OCI-LY1 (cell line): ENCODE measurements around the gene JAKMIP1.

Experiments used
- H2AFZ ChIP-seq: fragments of 200-600 bp; sonication (generic), shearing (Covaris generic); 2 replicates; pipeline ENCODE4 v1.6.0; 2014; ENCODE audit warnings: antibody characterized with exemption, mild to moderate bottlenecking, low read length
- H3F3A ChIP-seq: fragments of 200-600 bp; sonication (generic), shearing (Covaris generic); 2 replicates; pipeline ENCODE4 v1.6.0; 2014; ENCODE audit warnings: mild to moderate bottlenecking, antibody characterized with exemption, low read length, moderate library complexity; ENCODE audit not compliant: insufficient read depth
- H3K27ac ChIP-seq: fragments of 200-600 bp; sonication (generic); 2 replicates; pipeline ENCODE4 v1.5.1; 2014; ENCODE audit warnings: low read length, mixed run types, mild to moderate bottlenecking, low read depth; ENCODE audit not compliant: poor library complexity, severe bottlenecking
- H3K27me3 ChIP-seq: fragments of 200-600 bp; sonication (generic); 2 replicates; pipeline ENCODE4 v1.6.0; 2014; ENCODE audit warnings: antibody characterized with exemption, mild to moderate bottlenecking, low read length, moderate library complexity; ENCODE audit not compliant: insufficient read depth
- H3K36me3 ChIP-seq: fragments of 200-600 bp; sonication (generic); 2 replicates; pipeline ENCODE4 v1.6.1; 2014; ENCODE audit warnings: mild to moderate bottlenecking, antibody characterized with exemption, low read length, moderate library complexity, mixed read lengths; ENCODE audit not compliant: insufficient read depth
- H3K4me1 ChIP-seq: fragments of 200-600 bp; sonication (generic); 2 replicates; pipeline ENCODE4 v1.5.1; 2014; ENCODE audit warnings: mild to moderate bottlenecking, low read length, moderate library complexity; ENCODE audit not compliant: insufficient read depth, severe bottlenecking
- H3K4me2 ChIP-seq: fragments of 200-600 bp; sonication (generic), shearing (Covaris generic); 2 replicates; pipeline ENCODE4 v1.6.1; 2014; ENCODE audit warnings: low read length
- H3K4me3 ChIP-seq: fragments of 200-600 bp; sonication (generic); 2 replicates; pipeline ENCODE4 v1.5.1; 2014; ENCODE audit warnings: low read length, low read depth, mild to moderate bottlenecking, mixed read lengths; ENCODE audit not compliant: poor library complexity, severe bottlenecking
- H3K79me2 ChIP-seq: fragments of 200-600 bp; shearing (Covaris generic); 2 replicates; pipeline ENCODE4 v1.6.1; 2016; ENCODE audit warnings: mixed run types, low read length, mixed read lengths; ENCODE audit not compliant: insufficient read depth
- H3K9ac ChIP-seq: fragments of 200-600 bp; sonication (generic), shearing (Covaris generic); 2 replicates; pipeline ENCODE4 v1.6.1; 2014; ENCODE audit warnings: mild to moderate bottlenecking, low read length, mixed read lengths
- H3K9me2 ChIP-seq: fragments of 200-600 bp; sonication (generic), shearing (Covaris generic); 2 replicates; pipeline ENCODE4 v1.6.1; 2014; ENCODE audit warnings: low read depth, mild to moderate bottlenecking, low read length, mixed read lengths
- H3K9me3 ChIP-seq: fragments of 200-600 bp; shearing (Covaris generic); 2 replicates; pipeline ENCODE4 v1.6.1; 2014; ENCODE audit warnings: low read length, mixed read lengths
- H4K20me1 ChIP-seq: fragments of 200-600 bp; sonication (generic), shearing (Covaris generic); 2 replicates; pipeline ENCODE4 v1.6.0; 2016; ENCODE audit warnings: mild to moderate bottlenecking, low read length; ENCODE audit not compliant: insufficient read depth
- CTCF ChIP-seq: fragments of 200-600 bp; sonication (generic), shearing (Covaris generic); IDR thresholded peaks from 2 replicates; pipeline ENCODE4 v1.5.1; 2017; ENCODE audit warnings: mild to moderate bottlenecking, antibody characterized with exemption, low read length, moderate library complexity, mixed read lengths
- EZH2 ChIP-seq: fragments of 200-600 bp; sonication (generic), shearing (Covaris generic); IDR thresholded peaks from 2 replicates; pipeline ENCODE4 v1.8.0; 2017; ENCODE audit warnings: borderline replicate concordance, mixed run types, mild to moderate bottlenecking, antibody characterized with exemption, low read length, moderate library complexity, mixed read lengths

JAKMIP1 gene

DNA sequence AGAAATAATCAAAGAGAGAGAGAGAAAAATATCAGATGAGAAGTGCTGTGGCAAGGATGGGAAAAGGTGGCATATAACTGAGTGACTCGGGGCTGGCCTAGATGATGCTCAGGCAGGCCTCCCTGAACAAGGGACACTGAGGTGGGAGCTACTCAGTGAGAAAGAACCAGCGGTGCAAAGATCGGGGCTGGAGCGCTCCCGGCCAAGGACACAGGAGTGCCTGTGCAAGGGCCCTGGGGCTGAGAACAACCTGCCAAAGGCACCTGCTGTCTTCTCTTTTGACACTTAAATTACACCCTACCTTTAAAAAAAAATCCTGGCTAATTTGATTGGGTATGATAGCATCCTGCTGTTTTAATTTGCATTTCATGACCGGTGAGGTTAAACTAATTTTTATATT lies 104.5 kb downstream of the JAKMIP1 start:
- Histone ChIP-seq H3K36me3 (no peaks in the 10 kb centered on the region), H3K4me3 (no peak overlapping the region), H3K27me3 (no peaks in the 10 kb centered on the region), H3K9me3 (no peaks in the 10 kb centered on the region), H3F3A (no peaks in the 10 kb centered on the region), H4K20me1 (no peaks in the 10 kb centered on the region), H3K79me2 (no peaks in the 10 kb centered on the region), H2AFZ (no peak overlapping the region), H3K9ac (no peak overlapping the region), H3K4me2 (no peak overlapping the region), H3K9me2 (no peaks in the 10 kb centered on the region), H3K27ac (no peak overlapping the region), H3K4me1 (no peaks in the 10 kb centered on the region)
- TF ChIP-seq EZH2 = no peak
- TF ChIP-seq CTCF = no peak

DNA sequence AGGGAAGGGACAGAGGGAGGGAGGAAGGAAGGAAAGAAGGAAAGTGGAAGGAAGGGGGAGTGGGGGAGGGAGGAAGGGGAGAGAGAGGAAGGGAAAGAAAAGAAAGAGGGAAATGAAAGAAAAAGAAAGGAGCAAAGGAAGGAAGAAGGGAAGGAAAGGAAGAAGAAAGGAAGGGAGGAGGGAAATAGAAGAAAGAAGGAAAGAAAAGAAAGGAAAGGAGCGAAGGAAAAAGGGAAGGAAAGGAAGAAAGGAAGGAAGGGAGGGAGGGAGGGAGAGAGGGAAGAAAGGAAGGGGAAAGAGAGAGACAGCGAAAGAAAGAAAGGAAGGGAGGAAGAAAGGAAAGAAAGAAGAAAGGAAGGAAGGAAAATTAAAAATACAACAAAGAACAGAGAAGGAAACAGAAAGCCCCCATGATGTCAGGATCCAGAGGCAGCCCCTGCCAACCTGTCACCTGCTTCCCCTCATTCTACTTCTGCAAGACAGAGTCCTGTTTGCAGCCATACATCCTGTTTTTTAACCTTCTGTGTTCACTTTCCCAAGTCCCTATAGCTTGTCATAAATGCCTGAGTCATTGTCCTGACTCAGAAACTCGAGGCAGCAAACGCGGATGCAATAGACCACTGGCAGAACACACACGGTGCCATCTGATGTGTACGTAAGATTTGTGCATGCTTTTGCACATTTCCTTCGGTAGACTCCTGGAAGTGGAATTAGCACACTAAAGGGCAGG lies 105.2 kb downstream of the JAKMIP1 start:
- H3K9me3 ChIP-seq = no peaks in the 10 kb centered on the region
- H3K9ac ChIP-seq = no peak overlapping the region
- no peaks in the 10 kb centered on the region for H3F3A ChIP-seq
- no peak overlapping the region for H3K4me3 ChIP-seq
- no peak overlapping the region for H2AFZ ChIP-seq
- no peaks in the 10 kb centered on the region for H3K27me3 ChIP-seq
- no peaks in the 10 kb centered on the region for H3K9me2 ChIP-seq
- no peaks in the 10 kb centered on the region for H3K36me3 ChIP-seq
- no peaks in the 10 kb centered on the region for H3K79me2 ChIP-seq
- H3K4me2 ChIP-seq = no peak overlapping the region
- H4K20me1 ChIP-seq = no peaks in the 10 kb centered on the region
- no peak for TF ChIP-seq CTCF
- TF ChIP-seq EZH2 = no peak
- H3K4me1 ChIP-seq = no peaks in the 10 kb centered on the region
- no peak overlapping the region for H3K27ac ChIP-seq

- no peaks in the 10 kb centered on the region for H3K4me1 ChIP-seq
- no peaks in the 10 kb centered on the region for H3K79me2 ChIP-seq
- H3K36me3 ChIP-seq = no peaks in the 10 kb centered on the region
- H2AFZ ChIP-seq = no peak overlapping the region
- H3K9ac ChIP-seq = no peak overlapping the region
- no peak overlapping the region for H3K27ac ChIP-seq
- H4K20me1 ChIP-seq = no peaks in the 10 kb centered on the region
- H3F3A ChIP-seq = no peaks in the 10 kb centered on the region
- no peaks in the 10 kb centered on the region for H3K9me2 ChIP-seq
- H3K4me3 ChIP-seq = no peak overlapping the region
- no peaks in the 10 kb centered on the region for H3K27me3 ChIP-seq
- no peak for TF ChIP-seq CTCF
- no peak overlapping the region for H3K4me2 ChIP-seq
- no peaks in the 10 kb centered on the region for H3K9me3 ChIP-seq
Observed at GRCh38 chr4:6093671-6094070, 106.7 kb downstream of the JAKMIP1 start.
